ENCODE results near the gene EIF3K. TPM values are rescaled to one million over a fixed set of nuclear protein-coding genes. Genes with fewer than 3 reads are reported as not detected.
"Not testable (repeated sequence)": the region's sequence is repeated elsewhere in the genome, so short reads cannot be mapped to it uniquely, and the experiment has no call there.

EIF3K gene
- total and polyA plus RNA-seq, 2 of the 13 experiments (the other 11 are each of a cell fraction or from before 2014, with no cell fraction given): 179 to 258 TPM

DNA sequence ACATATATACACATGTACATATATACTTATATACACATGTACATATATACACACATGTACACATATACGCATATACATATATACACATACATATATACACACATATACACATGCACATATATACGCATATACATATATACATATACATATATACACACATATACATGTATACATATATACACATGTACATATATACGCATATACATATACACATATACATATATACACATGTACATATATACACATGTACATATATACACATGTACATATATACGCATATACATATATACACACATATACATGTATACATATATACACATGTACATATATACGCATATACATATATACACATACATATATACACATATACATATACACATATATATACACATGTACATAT is 16.1 kb upstream of the EIF3K start:
- H2AFZ ChIP-seq (ENCODE audit: low read length); CTCF ChIA-PET (ENCODE audit: low intra/inter-chr PET ratio, low total read pairs); H3K9me3 ChIP-seq (ENCODE audit: low read length); H3K27me3 ChIP-seq (ENCODE audit: control insufficient read depth in 1 of 2, insufficient read depth in 2 of 2, low read length in 2 of 2); H3K27ac ChIP-seq (ENCODE audit: extremely low read length, insufficient read depth, low read length); BruUV-seq (replicated peaks); DNase-seq (ENCODE audit: low spot score); POLR2A ChIA-PET; H3K4me3 ChIP-seq (replicated peaks in 1 of 3; ENCODE audit: insufficient read depth in 1 of 3, low read depth in 2 of 3, low read length in 3 of 3); H4K20me1 ChIP-seq (ENCODE audit: insufficient read depth, low read length); H3K4me1 ChIP-seq (ENCODE audit: insufficient read depth, low read length); H3K4me2 ChIP-seq (ENCODE audit: low read depth, low read length); H3K36me3 ChIP-seq (replicated peaks in 1 of 2; ENCODE audit: control insufficient read depth in 1 of 2, insufficient read depth in 2 of 2, low read length in 2 of 2); intact Hi-C loops (cut with micrococcal nuclease; ENCODE audit: unreplicated experiment); FAIRE-seq; H3K79me2 ChIP-seq (ENCODE audit: insufficient read depth, low read length); in situ Hi-C loops (cut with HindIII; ENCODE audit: extremely low pct_ligation_motif_present, low pct_unique_long_range_greater_than_20kb); ATAC-seq; H3K9ac ChIP-seq (ENCODE audit: insufficient read depth, low read depth, low read length): not testable (repeated sequence)
- 97% methylated on average over 5 of the region's 5 CpGs for WGBS (ENCODE audit: low lambda C conversion rate)
- TF ChIP-seq MNT (IDR thresholded peaks at IDR 0.05): peak; percentile 37; the same call in 1 of the 2 replicates

GRCh38 chr19:38606131-38606530 is 12.9 kb upstream of the EIF3K start:
- Histone ChIP-seq H3K9ac (ENCODE audit: insufficient read depth, low read depth, low read length) (no peak overlapping the region), H3K4me3 (replicated peaks in 1 of 3; ENCODE audit: insufficient read depth in 1 of 3, low read depth in 2 of 3, low read length in 3 of 3) (no peak overlapping the region), H3K36me3 (replicated peaks in 1 of 2; ENCODE audit: control insufficient read depth in 1 of 2, insufficient read depth in 2 of 2, low read length in 2 of 2) (no peaks in the 10 kb centered on the region), H3K27ac (ENCODE audit: extremely low read length, insufficient read depth, low read length) (no peak overlapping the region), H3K9me3 (ENCODE audit: low read length) (no peaks in the 10 kb centered on the region), H3K4me2 (ENCODE audit: low read depth, low read length) (no peak overlapping the region), H3K79me2 (ENCODE audit: insufficient read depth, low read length) (no peaks in the 10 kb centered on the region), H3K27me3 (ENCODE audit: control insufficient read depth in 1 of 2, insufficient read depth in 2 of 2, low read length in 2 of 2) (peaks cover 0 to 1% of the 10 kb centered on the region in 2 experiments; a peak in 1 of 5 replicates), H3K4me1 (ENCODE audit: insufficient read depth, low read length) (no peaks in the 10 kb centered on the region), H4K20me1 (ENCODE audit: insufficient read depth, low read length) (no peaks in the 10 kb centered on the region), H2AFZ (ENCODE audit: low read length) (no peak overlapping the region)
- WGBS (ENCODE audit: low lambda C conversion rate): 48% methylated on average over 4 of the region's 6 CpGs
- FAIRE-seq (no peak), DNase-seq (ENCODE audit: low spot score) (no peak), ATAC-seq (no peak; the same call in 2 of the 3 replicates)
- TF ChIP-seq SATB2 (CRISPR knock-in tag; IDR thresholded peaks at IDR 0.05): no peak
- TF ChIP-seq, protein P1, sequence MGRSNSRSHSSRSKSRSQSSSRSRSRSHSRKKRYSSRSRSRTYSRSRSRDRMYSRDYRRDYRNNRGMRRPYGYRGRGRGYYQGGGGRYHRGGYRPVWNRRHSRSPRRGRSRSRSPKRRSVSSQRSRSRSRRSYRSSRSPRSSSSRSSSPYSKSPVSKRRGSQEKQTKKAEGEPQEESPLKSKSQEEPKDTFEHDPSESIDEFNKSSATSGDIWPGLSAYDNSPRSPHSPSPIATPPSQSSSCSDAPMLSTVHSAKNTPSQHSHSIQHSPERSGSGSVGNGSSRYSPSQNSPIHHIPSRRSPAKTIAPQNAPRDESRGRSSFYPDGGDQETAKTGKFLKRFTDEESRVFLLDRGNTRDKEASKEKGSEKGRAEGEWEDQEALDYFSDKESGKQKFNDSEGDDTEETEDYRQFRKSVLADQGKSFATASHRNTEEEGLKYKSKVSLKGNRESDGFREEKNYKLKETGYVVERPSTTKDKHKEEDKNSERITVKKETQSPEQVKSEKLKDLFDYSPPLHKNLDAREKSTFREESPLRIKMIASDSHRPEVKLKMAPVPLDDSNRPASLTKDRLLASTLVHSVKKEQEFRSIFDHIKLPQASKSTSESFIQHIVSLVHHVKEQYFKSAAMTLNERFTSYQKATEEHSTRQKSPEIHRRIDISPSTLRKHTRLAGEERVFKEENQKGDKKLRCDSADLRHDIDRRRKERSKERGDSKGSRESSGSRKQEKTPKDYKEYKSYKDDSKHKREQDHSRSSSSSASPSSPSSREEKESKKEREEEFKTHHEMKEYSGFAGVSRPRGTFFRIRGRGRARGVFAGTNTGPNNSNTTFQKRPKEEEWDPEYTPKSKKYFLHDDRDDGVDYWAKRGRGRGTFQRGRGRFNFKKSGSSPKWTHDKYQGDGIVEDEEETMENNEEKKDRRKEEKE (IDR thresholded peaks at IDR 0.05): no peak
- TF ChIP-seq ZNF138 (CRISPR knock-in tag; IDR thresholded peaks at IDR 0.05; ENCODE audit: low read depth): no peak
- TF ChIP-seq ZFY (CRISPR knock-in tag; IDR thresholded peaks at IDR 0.05): no peak
- TF ChIP-seq ZNF563 (CRISPR knock-in tag; IDR thresholded peaks at IDR 0.05): no peak
- ChIA-PET POLR2A (no interaction called here), CTCF (ENCODE audit: low intra/inter-chr PET ratio, low total read pairs) (no interaction called here)
- in situ Hi-C loops (cut with HindIII; ENCODE audit: extremely low pct_ligation_motif_present, low pct_unique_long_range_greater_than_20kb) (no loop called here), intact Hi-C loops (cut with micrococcal nuclease; ENCODE audit: unreplicated experiment) (no loop called here)
- no TSS peak for BruUV-seq (replicated peaks)

Data from HepG2 (cell line).